ENCODE measurements around the gene VSX2.

VSX2 gene

DNA sequence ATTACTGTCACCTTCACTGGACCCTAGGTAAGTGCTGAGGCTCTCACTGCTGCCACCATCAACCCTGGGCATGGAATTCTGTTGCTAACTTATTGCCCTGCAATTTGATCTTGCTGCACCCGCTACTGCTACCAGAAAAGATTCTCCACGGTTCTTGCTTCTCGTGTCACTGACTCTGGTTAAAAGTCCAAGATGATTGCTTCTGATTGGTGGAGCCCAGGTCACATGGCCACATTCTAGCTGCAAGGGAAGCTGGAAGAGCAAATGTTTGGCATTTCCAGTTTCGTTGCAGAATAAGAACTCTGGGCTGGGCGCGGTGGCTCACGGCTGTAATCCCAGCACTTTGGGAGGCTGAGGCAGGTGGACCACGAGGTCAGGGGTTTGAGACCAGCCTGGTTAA lies 7.5 kb upstream of the VSX2 start:
- Histone ChIP-seq H3K9me3 (ENCODE audit: insufficient read depth, low read depth, low read length) (0 out of 2 replicates have a peak, but pooled peaks cover 4% of the 10 kb centered on the region), H3K4me3 (ENCODE audit: low read length) (no peak overlapping the region), H3K4me1 (ENCODE audit: insufficient read depth, low read length) (no peaks in the 10 kb centered on the region), H3K27ac (ENCODE audit: low read depth, low read length) (no peak overlapping the region), H3K36me3 (ENCODE audit: insufficient read depth, low read length) (no peaks in the 10 kb centered on the region), H3K9ac (ENCODE audit: low read depth, low read length) (no peak overlapping the region), H3K27me3 (ENCODE audit: insufficient read depth, low read length) (peaks cover 14% of the 10 kb centered on the region)
- WGBS = 88% methylated on average over 8 of the region's 8 CpGs

DNA sequence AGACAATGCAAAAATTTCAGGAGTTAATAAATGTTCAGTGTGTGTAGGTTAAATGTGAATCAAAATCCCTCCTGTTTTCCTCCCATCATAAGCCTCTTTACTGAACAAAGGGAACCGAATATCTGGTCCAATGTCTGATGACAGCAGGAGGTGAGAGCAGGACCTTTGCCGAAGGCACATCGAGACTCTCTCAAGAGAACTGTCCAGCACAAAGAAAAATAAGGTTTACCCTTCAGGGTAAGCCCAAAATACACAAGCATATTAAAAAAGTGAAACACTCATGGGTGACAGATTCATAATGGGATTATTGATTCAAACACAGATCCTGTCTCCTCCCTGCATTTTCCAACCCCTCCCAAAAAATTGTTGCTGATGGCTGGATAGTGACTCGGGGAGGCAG lies 4.2 kb upstream of the VSX2 start:
- Histone ChIP-seq H3K27ac (ENCODE audit: low read depth, low read length) (no peak overlapping the region), H3K27me3 (ENCODE audit: insufficient read depth, low read length) (peaks cover 45% of the 10 kb centered on the region), H3K9ac (ENCODE audit: low read depth, low read length) (no peak overlapping the region), H3K9me3 (ENCODE audit: insufficient read depth, low read depth, low read length) (0 out of 2 replicates have a peak, but pooled peaks cover 4% of the 10 kb centered on the region), H3K4me3 (ENCODE audit: low read length) (no peak overlapping the region), H3K36me3 (ENCODE audit: insufficient read depth, low read length) (no peaks in the 10 kb centered on the region), H3K4me1 (ENCODE audit: insufficient read depth, low read length) (no peaks in the 10 kb centered on the region)
- WGBS = 84% methylated on average over 3 of the region's 4 CpGs

DNA sequence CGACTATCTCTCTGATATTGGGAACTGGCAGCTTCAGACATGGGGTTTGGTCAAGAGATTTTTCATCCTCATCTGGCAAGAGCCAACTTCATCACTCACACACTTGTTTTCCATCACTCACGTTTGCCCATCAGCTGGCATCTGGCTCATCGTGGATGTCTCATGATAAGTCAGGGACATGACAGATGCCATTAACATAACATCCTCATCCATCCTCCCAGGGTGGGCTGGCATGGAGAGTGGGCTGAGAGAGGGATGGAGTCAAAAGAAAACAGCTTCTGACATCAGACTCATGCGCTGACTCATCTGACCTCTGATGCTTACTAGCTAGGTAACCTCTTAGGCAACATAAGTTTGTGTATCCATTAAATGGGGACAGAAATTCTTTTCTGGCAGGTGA lies 1.8 kb upstream of the VSX2 start:
- Histone ChIP-seq H3K9me3 (ENCODE audit: insufficient read depth, low read depth, low read length) (no peaks in the 10 kb centered on the region), H3K4me1 (ENCODE audit: insufficient read depth, low read length) (peaks cover 4% of the 10 kb centered on the region; the same call in 1 of the 2 replicates), H3K27me3 (ENCODE audit: insufficient read depth, low read length) (peaks cover 69% of the 10 kb centered on the region), H3K27ac (ENCODE audit: low read depth, low read length) (no peak overlapping the region), H3K36me3 (ENCODE audit: insufficient read depth, low read length) (no peaks in the 10 kb centered on the region), H3K4me3 (ENCODE audit: low read length) (no peak overlapping the region), H3K9ac (ENCODE audit: low read depth, low read length) (no peak overlapping the region)
- WGBS = 73% methylated on average over 4 of the region's 4 CpGs

DNA sequence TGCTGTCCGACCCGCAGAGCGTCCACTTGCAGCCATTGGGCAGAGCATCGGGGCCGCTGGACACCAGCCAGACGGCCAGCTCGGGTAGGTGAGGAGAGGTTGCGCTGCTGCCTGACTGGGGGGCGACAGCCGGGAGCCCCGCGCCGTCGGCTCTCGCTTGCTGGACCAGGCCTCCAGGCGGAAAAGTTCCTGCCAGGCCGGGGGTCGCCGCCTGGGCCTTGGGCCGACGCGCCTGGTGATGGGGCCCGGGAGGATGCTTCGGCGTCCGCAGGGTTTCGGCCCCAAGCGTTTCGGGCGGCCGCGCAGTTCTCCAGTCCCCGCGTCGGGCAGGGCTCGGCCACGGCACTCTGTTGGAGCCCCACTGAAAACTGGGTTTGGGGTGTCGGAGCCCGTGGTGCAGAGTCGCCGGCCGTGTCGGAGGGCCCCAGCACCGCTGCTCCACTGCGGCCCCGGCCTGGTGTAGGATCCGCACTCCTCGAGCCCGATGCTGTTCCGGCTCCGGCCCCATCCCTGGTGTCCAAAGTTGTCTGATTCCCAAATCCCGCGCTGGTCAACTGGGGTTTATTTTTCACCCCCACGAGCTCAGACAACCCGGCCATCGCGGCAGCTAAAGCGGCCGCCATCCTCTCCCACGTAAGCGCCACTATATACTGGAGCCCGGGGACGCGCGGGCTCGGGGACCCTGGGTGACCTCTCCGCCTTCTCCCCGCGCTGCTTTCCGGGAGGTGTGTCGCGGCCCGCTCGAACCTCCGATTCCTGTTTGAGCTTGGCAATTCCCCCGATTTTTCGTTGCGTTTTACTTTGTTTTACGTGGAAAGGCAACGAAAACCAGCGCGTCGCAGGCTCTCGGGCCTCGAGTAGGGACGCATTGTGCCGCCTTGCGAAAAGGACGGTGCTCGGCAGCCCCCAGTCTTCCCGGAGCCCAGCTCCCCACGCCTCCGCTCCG lies 872 bp downstream of the VSX2 start:
- Histone ChIP-seq H3K9me3 (ENCODE audit: insufficient read depth, low read depth, low read length) (no peaks in the 10 kb centered on the region), H3K27me3 (ENCODE audit: insufficient read depth, low read length) (peaks cover 94% of the 10 kb centered on the region), H3K4me3 (ENCODE audit: low read length) (peak overlapping the region; percentile 32), H3K27ac (ENCODE audit: low read depth, low read length) (no peak overlapping the region), H3K4me1 (ENCODE audit: insufficient read depth, low read length) (peaks cover 10% of the 10 kb centered on the region), H3K9ac (ENCODE audit: low read depth, low read length) (no peak overlapping the region; the same call in 1 of the 2 replicates), H3K36me3 (ENCODE audit: insufficient read depth, low read length) (no peaks in the 10 kb centered on the region)
- 2% methylated on average over 94 of the region's 94 CpGs for WGBS

DNA sequence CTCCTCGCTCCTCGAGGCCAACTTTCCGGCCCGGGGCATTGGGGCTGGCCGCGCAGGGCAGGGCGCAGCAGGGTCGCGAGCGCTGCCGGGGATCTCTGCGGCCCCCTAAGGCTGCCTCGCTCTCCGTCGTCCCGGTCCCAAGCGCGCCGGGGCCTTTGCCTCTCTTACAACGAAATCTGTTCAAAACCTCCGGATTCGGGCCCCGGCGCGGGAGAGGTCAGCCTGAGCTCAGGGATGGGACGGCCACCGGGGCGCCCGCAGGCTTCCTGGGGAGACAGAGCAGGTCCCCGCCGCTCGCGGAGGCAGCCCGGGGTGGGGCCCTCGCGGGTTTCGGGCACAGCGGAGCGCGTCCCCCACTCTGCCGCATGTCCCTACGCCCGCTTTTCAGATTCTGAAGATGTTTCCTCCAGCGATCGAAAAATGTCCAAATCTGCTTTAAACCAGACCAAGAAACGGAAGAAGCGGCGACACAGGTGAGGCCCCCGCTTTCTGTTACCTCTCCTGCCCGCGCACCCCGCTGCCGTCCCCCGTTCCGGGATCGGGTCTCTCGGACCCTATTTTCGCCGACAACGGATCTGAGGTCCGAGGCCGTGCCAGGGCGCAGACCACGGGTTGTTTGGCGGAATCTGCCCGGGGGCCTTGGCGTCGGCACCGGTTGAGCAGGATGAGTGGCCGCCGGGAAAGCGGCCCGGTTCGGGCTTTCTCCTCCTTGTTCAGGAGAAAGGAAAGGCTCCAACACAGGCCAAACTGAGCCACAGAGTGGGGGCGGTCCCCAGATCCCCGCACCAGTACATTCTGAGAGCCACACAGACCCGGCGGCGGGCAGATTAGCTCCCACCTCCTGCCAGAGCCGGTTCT lies 1.8 kb downstream of the VSX2 start:
- Histone ChIP-seq H3K4me3 (ENCODE audit: low read length) (peak overlapping the region; percentile 32), H3K4me1 (ENCODE audit: insufficient read depth, low read length) (peaks cover 10% of the 10 kb centered on the region), H3K27me3 (ENCODE audit: insufficient read depth, low read length) (peaks cover 97% of the 10 kb centered on the region), H3K9ac (ENCODE audit: low read depth, low read length) (no peak overlapping the region; the same call in 1 of the 2 replicates), H3K27ac (ENCODE audit: low read depth, low read length) (no peak overlapping the region), H3K36me3 (ENCODE audit: insufficient read depth, low read length) (no peaks in the 10 kb centered on the region), H3K9me3 (ENCODE audit: insufficient read depth, low read depth, low read length) (no peaks in the 10 kb centered on the region)
- WGBS = under 1% methylated on average over 79 of the region's 80 CpGs

DNA sequence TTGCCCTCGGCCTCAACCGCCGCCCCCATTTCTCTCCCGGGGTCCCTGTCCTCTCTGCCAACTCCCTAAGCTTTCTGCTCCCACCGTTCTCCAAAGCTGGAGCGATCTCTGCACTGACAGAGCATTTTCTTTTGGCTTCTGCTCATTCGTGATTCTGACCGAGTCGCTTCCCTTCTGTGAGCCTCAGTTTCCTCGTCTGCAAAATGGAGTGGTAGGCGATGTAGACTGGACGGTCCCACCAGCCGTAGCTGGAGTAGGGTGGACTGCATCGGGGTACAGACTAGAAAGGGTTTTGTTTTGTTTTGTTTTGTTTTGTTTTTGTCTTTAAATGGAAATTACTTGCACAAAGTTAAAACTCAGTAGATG lies 2.4 kb downstream of the VSX2 start:
- H3K9me3 ChIP-seq (ENCODE audit: insufficient read depth, low read depth, low read length) = no peaks in the 10 kb centered on the region
- no peaks in the 10 kb centered on the region for H3K36me3 ChIP-seq (ENCODE audit: insufficient read depth, low read length)
- H3K9ac ChIP-seq (ENCODE audit: low read depth, low read length) = no peak overlapping the region
- H3K4me3 ChIP-seq (ENCODE audit: low read length) = peak overlapping the region; percentile 32
- H3K4me1 ChIP-seq (ENCODE audit: insufficient read depth, low read length) = peaks cover 13% of the 10 kb centered on the region
- no peak overlapping the region for H3K27ac ChIP-seq (ENCODE audit: low read depth, low read length)
- peaks cover 99% of the 10 kb centered on the region for H3K27me3 ChIP-seq (ENCODE audit: insufficient read depth, low read length)
- 9% methylated on average over 14 of the region's 14 CpGs for WGBS

DNA sequence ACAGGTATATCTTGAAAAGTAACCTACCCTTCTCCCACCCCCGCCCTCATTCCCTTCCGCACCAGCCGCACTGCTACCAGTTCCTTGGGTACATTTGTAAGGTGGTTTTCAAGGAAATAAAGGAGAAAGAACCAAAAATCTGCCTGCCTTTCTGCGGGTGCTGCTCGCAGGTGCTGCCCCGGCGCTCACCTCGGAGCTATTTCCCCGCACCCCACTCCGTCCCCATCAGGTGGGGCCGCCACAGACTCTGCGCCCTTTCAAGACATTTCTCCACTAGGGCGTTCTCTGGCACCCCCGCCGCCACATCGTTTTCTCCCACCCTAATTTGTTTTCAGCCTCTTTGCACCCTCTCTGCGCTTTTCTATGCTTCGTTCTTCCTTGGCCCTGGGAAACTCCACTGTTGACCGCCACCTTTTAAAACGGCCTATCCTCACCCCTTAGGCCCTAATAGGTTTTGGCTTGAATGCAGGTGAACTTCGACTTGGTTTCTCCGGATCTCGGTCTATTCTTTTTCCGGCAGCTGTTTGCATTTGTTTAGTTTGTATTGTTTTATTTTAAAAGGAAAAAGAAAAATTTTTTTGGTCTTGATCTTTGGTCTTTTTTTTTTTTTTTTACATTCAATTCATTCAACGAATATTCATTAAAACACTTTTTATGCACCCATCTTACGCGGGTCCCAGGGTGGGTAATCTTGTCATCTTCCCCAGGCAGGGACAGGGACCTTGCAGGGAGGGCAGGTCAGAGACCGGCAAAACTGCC lies 3.0 kb downstream of the VSX2 start:
- 5% methylated on average over 24 of the region's 28 CpGs for WGBS
- H3K9me3 ChIP-seq (ENCODE audit: insufficient read depth, low read depth, low read length) = no peaks in the 10 kb centered on the region
- H3K36me3 ChIP-seq (ENCODE audit: insufficient read depth, low read length) = no peaks in the 10 kb centered on the region
- H3K27ac ChIP-seq (ENCODE audit: low read depth, low read length) = no peak overlapping the region
- H3K4me1 ChIP-seq (ENCODE audit: insufficient read depth, low read length) = peaks cover 18% of the 10 kb centered on the region
- peaks cover 97% of the 10 kb centered on the region for H3K27me3 ChIP-seq (ENCODE audit: insufficient read depth, low read length)
- H3K4me3 ChIP-seq (ENCODE audit: low read length) = peak overlapping the region; percentile 17; the same call in 1 of the 2 replicates
- no peak overlapping the region for H3K9ac ChIP-seq (ENCODE audit: low read depth, low read length)

DNA sequence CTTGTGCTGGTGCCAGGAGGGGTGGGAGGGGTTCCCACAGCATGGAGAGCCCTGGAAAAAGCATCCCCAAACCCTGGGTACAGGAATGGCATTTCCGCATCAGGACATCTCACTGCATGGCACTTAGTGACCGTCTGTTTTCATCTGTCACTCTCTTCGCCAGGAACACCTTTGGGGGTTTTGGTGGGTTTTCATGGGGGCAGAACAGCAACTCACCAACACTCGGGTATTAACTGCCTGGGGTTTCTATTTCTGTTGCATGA lies 3.5 kb downstream of the VSX2 start:
- Histone ChIP-seq H3K36me3 (ENCODE audit: insufficient read depth, low read length) (no peaks in the 10 kb centered on the region), H3K27me3 (ENCODE audit: insufficient read depth, low read length) (peaks cover 93% of the 10 kb centered on the region), H3K9ac (ENCODE audit: low read depth, low read length) (no peak overlapping the region), H3K4me1 (ENCODE audit: insufficient read depth, low read length) (peaks cover 18% of the 10 kb centered on the region), H3K9me3 (ENCODE audit: insufficient read depth, low read depth, low read length) (no peaks in the 10 kb centered on the region), H3K27ac (ENCODE audit: low read depth, low read length) (no peak overlapping the region), H3K4me3 (ENCODE audit: low read length) (no peak overlapping the region)
- WGBS = 60% methylated on average over 4 of the region's 4 CpGs

DNA sequence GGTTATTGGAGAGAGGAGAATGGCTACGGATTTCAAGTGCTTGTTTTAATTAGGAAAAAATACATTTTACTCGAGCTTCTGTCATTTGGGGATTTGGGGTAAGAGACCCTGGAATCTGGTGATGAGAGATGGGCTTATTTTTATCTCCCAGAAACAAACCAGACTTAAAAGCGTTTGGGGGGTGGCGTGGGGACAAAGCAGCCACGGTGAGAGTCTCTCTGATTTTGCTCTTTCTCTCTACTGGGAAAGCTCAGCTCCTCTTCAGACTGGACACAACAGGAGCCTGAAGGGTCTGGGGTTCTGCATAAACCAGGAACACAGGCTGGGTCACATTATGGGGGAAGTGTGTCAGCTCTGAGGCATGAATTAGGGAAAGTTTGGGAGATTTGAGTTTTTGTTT lies 3.8 kb downstream of the VSX2 start:
- Histone ChIP-seq H3K9me3 (ENCODE audit: insufficient read depth, low read depth, low read length) (no peaks in the 10 kb centered on the region), H3K27ac (ENCODE audit: low read depth, low read length) (no peak overlapping the region), H3K4me3 (ENCODE audit: low read length) (no peak overlapping the region), H3K4me1 (ENCODE audit: insufficient read depth, low read length) (peaks cover 18% of the 10 kb centered on the region), H3K36me3 (ENCODE audit: insufficient read depth, low read length) (no peaks in the 10 kb centered on the region), H3K27me3 (ENCODE audit: insufficient read depth, low read length) (peaks cover 90% of the 10 kb centered on the region), H3K9ac (ENCODE audit: low read depth, low read length) (no peak overlapping the region)
- WGBS = 53% methylated on average over 5 of the region's 5 CpGs

DNA sequence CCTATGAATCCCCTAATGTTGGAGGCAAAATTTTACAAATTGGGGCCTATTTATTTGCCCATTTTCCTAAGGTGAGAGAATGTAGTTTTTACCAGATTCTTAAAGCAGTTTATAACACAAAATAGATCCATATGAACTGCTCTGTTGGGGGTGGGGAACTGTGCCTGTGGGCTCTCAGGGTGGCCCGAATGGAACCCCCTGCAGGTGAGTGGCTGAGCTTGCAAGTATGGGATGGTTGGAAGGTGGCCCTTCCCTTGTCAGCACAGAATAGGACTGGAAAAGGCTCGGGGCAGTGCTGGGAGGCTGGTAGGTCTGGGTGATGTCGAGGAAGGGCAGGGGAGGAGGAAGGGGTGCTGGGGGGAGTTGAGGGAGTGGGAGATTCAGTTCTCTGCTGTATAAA lies 4.9 kb downstream of the VSX2 start:
- H3K9ac ChIP-seq (ENCODE audit: low read depth, low read length) = no peak overlapping the region
- H3K4me1 ChIP-seq (ENCODE audit: insufficient read depth, low read length) = peaks cover 18% of the 10 kb centered on the region
- no peak overlapping the region for H3K4me3 ChIP-seq (ENCODE audit: low read length)
- H3K27me3 ChIP-seq (ENCODE audit: insufficient read depth, low read length) = peaks cover 79% of the 10 kb centered on the region
- H3K27ac ChIP-seq (ENCODE audit: low read depth, low read length) = no peak overlapping the region
- no peaks in the 10 kb centered on the region for H3K9me3 ChIP-seq (ENCODE audit: insufficient read depth, low read depth, low read length)
- WGBS = 31% methylated on average over 3 of the region's 3 CpGs
- no peaks in the 10 kb centered on the region for H3K36me3 ChIP-seq (ENCODE audit: insufficient read depth, low read length)

DNA sequence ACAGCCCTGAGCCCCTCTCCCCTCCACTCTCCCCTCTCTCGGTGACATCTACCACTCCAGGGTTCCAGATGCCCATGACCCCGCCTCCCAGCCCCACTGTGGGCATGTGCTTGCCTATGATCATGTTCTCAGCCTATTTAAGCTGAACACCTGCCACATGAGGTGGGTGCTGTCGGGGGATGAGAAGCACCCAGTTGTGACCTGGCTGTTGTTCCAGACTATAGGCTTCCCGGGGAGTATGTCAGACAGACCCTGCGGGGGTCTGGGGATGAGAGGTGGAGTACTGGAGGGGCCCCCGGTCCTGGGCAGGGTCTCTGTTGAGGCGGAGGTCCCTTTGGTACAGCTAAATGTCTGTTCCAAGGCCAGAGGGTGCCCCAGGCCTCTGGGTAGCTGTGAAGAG lies 6.0 kb downstream of the VSX2 start:
- Histone ChIP-seq H3K36me3 (ENCODE audit: insufficient read depth, low read length) (no peaks in the 10 kb centered on the region), H3K9me3 (ENCODE audit: insufficient read depth, low read depth, low read length) (no peaks in the 10 kb centered on the region), H3K4me1 (ENCODE audit: insufficient read depth, low read length) (peaks cover 18% of the 10 kb centered on the region), H3K27ac (ENCODE audit: low read depth, low read length) (no peak overlapping the region), H3K4me3 (ENCODE audit: low read length) (no peak overlapping the region), H3K9ac (ENCODE audit: low read depth, low read length) (no peak overlapping the region), H3K27me3 (ENCODE audit: insufficient read depth, low read length) (peaks cover 67% of the 10 kb centered on the region)
- 83% methylated on average over 7 of the region's 7 CpGs for WGBS

Data from HUES64 (cell line).